Activated T-cell treated with anti-CD3 and anti-CD28 coated beads, Interleukin-2, amount 50 U/mL, for 4 hours (primary cell): ENCODE results near the gene CCDC69. TPM values are rescaled to one million over a fixed set of nuclear protein-coding genes. Genes with fewer than 3 reads are reported as not detected.
"Not testable (repeated sequence)": the region's sequence is repeated elsewhere in the genome, so short reads cannot be mapped to it uniquely, and the experiment has no call there.

Experiments used
- ATAC-seq, 2 donors: fragments of 200-7000 bp; cut with Tn5 transposase; one replicate each; pipeline ENCODE4 v1.10.0; 2021
- DNase-seq: peaks from one replicate; pipeline ENCODE4 v3.0.0-alpha.2; 2020
- H3K27me3 Mint-ChIP-seq: one replicate; pipeline ENCODE4 v1.8.0; 2021; ENCODE audit warnings: low read depth, mixed read lengths
- H3K36me3 Mint-ChIP-seq: one replicate; pipeline ENCODE4 v1.8.0; 2022; ENCODE audit warnings: mixed read lengths; ENCODE audit not compliant: insufficient read depth
- H3K4me1 Mint-ChIP-seq: one replicate; pipeline ENCODE4 v1.8.0; 2021; ENCODE audit warnings: low read depth, mixed read lengths
- H3K4me3 Mint-ChIP-seq: one replicate; pipeline ENCODE4 v1.8.0; 2021; ENCODE audit warnings: mild to moderate bottlenecking, moderate library complexity, mixed read lengths
- H3K9me3 Mint-ChIP-seq: one replicate; pipeline ENCODE4 v1.8.0; 2021; ENCODE audit warnings: mixed read lengths
- total RNA-seq, 3 donors: library from RNA; stranded (reverse); gene quantifications; one replicate each; pipeline ENCODE4 v1.2.1, GENCODE V29; 2021

CCDC69 gene
- total RNA-seq, 3 donors from 2014 or later, result 20.0 to 23.0 (median 21.2) TPM

DNA sequence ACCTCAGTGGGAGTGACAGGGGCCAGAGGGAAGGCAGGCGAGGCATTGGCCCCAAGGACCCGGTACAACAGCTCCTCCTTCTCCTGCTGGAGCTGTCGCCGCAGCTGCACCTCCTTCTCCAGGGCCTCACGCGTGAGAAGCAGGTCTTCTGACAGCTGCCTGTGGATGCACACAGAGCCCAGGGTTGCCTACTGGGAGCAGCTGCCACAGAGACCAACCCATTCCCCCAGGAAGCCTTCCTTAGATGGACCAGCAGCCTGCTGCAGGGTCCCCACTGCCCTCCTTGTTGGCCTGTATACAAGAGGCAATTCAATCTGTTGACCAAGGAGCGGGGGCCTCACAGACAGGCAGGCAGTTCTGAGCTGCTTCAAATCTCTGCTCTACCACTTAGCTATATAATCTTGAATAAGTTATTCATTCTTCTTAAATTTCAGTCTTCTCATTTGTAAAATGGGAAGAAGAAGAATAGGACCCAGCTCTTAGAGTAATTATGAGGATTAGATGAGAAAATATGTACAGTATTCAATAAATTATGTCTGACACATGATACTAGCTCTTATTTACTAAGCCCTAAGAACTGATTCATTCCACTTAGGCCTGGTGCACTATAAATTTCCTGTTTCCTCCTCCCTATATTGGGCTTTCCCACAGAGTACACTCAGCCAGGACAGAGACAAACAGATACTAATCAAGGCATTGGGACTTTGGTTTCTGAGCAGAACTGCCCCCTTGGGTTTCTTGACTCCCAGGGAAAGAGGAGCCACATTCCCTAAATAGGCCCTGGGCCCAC, 40.2 kb downstream of the CCDC69 start:
- ATAC-seq (no peak), DNase-seq (no peak)
- Mint-ChIP-seq H3K9me3 (peaks cover under 1% of the 10 kb centered on the region), H3K4me1 (peaks cover 6% of the 10 kb centered on the region), H3K36me3 (peaks cover 35% of the 10 kb centered on the region), H3K27me3 (no peaks in the 10 kb centered on the region), H3K4me3 (no peak overlapping the region)

DNA sequence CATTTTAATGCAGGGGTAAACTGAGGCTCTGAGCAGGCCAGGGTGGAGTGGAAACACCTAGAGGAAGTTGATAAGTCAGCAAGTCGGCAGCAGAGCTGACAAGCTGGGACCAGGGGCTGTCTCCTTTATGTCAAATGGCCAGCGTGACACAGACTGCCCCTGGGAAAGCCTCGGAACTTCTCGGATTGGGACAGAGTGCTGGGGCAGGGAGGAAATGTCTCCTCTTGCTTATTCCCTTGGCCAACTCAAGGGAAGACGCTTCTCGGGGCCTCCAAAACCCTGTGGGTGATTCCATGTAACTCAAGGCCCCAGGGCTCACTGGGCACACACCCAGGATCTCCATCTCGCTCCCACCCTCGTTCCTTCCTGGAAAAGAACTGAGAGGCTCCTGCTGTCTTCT, 40.9 kb downstream of the CCDC69 start:
- H3K4me1 Mint-ChIP-seq, result peaks cover 6% of the 10 kb centered on the region
- peaks cover 38% of the 10 kb centered on the region for H3K36me3 Mint-ChIP-seq
- H3K9me3 Mint-ChIP-seq, result no peaks in the 10 kb centered on the region
- no peak for ATAC-seq
- H3K4me3 Mint-ChIP-seq, result no peak overlapping the region
- DNase-seq, result no peak
- H3K27me3 Mint-ChIP-seq, result no peaks in the 10 kb centered on the region

DNA sequence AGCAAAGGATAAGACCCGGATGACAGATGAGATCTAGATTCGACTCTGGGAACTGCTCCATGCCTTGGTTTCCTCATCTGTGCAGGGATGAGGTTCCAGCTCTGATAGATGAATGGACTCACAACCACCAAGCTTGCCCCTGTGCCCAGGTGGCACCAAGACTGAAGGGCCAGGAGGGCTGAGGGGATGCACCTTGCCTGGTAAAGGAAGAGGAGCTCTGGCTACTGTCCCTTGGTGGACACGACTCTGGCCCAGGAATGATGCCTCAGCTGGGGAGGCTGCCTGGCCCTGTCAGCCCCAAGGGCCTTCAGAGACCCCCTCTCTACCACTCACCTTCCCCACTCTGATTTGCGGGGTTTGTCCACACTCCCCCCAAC, 41.4 kb downstream of the CCDC69 start:
- no peaks in the 10 kb centered on the region for H3K9me3 Mint-ChIP-seq
- no peaks in the 10 kb centered on the region for H3K27me3 Mint-ChIP-seq
- peaks cover 6% of the 10 kb centered on the region for H3K4me1 Mint-ChIP-seq
- no peak overlapping the region for H3K4me3 Mint-ChIP-seq
- DNase-seq, result no peak
- ATAC-seq, result no peak
- H3K36me3 Mint-ChIP-seq, result peaks cover 35% of the 10 kb centered on the region

DNA sequence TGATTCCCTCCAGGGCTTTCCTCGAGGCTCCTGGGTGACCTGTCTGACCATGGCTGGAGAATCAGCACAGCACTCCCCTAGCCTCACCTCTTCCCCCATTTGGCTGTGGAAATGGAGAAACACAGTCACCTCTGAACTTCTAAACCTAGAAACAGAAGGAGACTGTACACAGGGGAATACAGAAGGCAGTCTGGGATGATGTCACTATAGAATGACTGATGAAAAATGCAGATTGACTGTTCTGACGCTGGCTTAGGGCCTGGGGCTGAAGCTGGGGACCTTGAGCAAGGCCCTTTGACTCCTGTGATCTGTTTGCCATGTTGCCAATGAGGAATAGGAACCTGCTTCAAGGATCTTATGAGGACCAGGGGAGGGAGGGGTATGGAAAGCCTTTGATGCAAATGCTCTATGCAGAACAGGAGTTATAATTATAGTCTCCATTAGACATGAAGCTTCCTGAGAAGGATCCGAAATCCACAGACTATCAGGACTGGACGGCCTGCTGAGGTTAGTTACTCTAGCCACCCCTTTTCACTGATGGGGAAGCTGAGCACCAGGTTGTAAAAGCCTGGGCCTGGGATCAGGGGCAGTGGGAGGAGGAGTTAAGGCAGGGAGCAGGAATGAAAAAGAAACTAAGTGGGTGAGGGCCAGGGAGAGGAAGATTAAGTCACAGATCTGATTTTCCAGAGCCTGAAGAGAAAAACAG, 41.9 kb downstream of the CCDC69 start:
- ATAC-seq, result no peak
- Mint-ChIP-seq H3K4me3 (no peak overlapping the region), H3K36me3 (peaks cover 33% of the 10 kb centered on the region), H3K27me3 (no peaks in the 10 kb centered on the region), H3K9me3 (no peaks in the 10 kb centered on the region), H3K4me1 (peaks cover 5% of the 10 kb centered on the region)
- no peak for DNase-seq

DNA sequence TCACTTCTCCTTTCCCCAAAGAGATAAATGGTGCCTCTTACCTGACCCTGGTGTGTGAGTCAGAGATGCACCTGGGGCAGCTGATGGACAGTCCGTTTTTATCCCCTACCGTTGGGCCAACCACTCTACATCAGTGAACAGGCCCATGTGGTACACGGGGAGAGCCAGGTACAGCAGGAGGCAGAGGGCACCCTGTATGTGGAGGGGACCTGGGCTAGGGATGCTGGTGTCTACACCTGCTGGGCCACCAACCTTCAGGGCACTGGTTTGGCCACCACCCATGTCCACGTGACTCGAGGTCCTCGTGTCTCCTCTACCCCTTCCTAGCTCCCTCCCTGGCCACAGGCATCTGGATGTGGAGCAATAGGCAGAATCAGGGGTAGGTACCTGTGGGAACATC, 43.6 kb downstream of the CCDC69 start:
- no peaks in the 10 kb centered on the region for H3K27me3 Mint-ChIP-seq
- DNase-seq, result no peak
- peaks cover 2% of the 10 kb centered on the region for H3K4me1 Mint-ChIP-seq
- H3K4me3 Mint-ChIP-seq, result no peak overlapping the region
- ATAC-seq, result no peak
- no peaks in the 10 kb centered on the region for H3K9me3 Mint-ChIP-seq
- peaks cover 22% of the 10 kb centered on the region for H3K36me3 Mint-ChIP-seq

DNA sequence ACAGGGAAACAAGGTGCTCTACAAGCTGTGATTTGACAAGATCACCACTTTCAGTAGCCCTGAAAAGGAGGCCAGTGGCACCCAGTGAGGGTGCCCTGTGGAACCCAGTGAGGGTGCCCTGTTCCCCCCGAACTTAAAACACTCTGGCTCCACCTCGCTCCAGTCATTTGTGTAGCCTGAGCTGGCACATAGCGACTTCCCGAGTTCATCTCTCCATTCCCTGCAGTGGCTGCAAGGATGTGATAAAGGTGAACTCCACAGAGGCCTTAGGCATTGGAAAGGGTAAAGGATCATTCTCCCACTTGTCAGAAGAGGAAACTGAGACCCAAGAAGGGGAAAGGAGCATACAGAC, 44.4 kb downstream of the CCDC69 start:
- ATAC-seq (no peak), DNase-seq (no peak)
- Mint-ChIP-seq H3K36me3 (peaks cover 20% of the 10 kb centered on the region), H3K4me3 (no peak overlapping the region), H3K9me3 (no peaks in the 10 kb centered on the region), H3K27me3 (no peaks in the 10 kb centered on the region), H3K4me1 (peaks cover 2% of the 10 kb centered on the region)

DNA sequence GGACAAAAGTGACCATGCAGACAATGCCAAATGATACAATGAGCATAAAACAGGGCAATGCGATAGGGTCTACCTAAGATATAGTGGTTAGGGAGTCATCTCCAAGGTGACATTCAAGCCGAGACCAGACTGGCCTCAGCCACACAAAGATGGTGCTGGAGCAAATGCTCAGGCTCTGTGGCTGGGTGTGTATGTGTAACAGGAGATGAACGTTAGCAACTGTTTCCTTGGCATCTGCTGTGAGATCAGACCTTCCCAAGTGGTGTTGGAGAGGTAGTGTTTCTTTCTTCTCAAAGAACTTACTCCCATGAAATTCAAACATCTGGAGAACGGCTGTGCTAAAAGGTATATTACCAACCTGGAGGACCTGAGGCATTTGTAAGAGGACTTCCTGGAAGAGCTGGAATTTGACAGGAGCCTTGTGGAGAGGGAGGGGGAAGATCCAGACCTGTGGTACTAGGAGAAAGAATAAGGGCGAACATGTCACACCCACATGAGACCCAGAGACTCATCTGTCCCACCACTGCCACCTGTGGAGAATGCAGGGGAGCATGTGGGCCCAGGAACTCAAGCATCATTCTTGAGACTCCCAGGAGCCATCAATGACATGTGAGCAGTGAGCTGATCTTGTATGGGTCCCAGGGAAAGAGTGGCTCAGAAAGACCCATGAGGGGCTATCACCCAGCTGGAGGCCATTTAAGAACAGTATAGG, 45.0 kb downstream of the CCDC69 start:
- ATAC-seq (no peak), DNase-seq (no peak)
- Mint-ChIP-seq H3K4me1 (peaks cover 4% of the 10 kb centered on the region), H3K27me3 (no peaks in the 10 kb centered on the region), H3K9me3 (no peaks in the 10 kb centered on the region), H3K4me3 (no peak overlapping the region), H3K36me3 (peaks cover 20% of the 10 kb centered on the region)

DNA sequence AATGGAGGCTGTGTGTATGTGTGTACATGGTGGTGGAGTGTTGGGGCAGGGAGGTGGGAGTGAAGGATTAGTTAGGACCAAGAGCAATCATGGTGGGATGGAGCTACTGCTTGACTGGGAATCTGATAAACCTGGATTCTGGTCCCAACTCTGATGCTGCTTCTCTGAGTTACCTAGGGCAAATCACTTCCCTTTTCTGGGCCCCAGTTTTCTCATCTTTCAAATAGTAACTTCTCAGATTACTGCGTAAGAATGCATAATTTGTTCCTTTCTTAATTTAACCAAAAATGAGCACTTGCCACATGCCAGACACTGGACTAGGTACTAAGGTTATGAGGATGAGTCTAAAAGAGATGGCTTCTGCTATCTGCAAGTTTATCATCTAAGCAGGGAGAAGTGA, 45.5 kb downstream of the CCDC69 start:
- Mint-ChIP-seq H3K9me3 (no peaks in the 10 kb centered on the region), H3K4me3 (no peak overlapping the region), H3K4me1 (peaks cover 6% of the 10 kb centered on the region), H3K36me3 (peaks cover 20% of the 10 kb centered on the region), H3K27me3 (no peaks in the 10 kb centered on the region)
- DNase-seq (no peak), ATAC-seq (no peak)

DNA sequence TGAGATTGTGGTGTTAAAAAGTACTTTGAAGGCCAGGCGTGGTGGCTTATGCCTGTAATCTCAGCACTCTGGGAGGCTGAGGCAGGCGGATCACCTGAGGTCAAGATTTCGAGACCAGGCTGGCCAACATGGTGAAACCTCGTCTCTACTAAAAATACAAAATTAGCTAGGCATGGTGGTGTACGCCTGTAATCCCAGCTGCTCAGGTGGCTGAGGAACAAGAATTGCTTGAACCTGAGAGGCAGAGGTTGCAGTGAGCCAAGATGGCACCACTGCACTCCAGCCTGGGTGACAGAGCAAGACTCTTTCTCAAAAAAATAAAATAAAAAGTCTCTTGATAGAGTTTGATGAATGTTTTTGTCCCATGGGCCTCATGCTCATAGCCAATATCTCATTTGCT, 47.6 kb downstream of the CCDC69 start:
- peaks cover 13% of the 10 kb centered on the region for H3K36me3 Mint-ChIP-seq
- not testable (repeated sequence) for H3K27me3 Mint-ChIP-seq, DNase-seq, H3K4me1 Mint-ChIP-seq, H3K4me3 Mint-ChIP-seq, ATAC-seq, H3K9me3 Mint-ChIP-seq

DNA sequence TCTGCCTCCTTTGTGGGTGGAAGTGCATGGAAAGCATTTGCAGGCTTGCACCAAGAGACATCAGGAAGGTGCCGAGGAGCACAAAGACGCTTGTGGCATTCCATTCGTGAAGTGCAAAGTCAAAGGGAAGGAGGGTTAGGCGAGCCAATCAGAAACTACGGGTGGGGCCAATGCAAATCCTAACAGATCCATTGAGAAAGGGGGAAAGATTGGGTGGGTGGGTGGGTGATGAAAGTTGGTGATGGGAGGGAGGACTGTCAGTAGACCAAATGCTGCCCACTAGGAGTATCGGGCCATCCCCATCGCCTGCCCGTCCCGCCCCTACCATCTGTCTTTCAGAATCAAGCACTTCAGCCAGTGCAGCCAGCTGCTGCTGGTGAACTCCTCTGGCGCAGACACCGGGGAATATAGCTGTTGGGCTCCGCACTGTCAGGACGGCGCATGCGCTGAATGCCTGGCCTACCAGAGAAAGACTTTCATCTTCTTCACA, 49.2 kb downstream of the CCDC69 start:
- ATAC-seq, result no peak

DNA sequence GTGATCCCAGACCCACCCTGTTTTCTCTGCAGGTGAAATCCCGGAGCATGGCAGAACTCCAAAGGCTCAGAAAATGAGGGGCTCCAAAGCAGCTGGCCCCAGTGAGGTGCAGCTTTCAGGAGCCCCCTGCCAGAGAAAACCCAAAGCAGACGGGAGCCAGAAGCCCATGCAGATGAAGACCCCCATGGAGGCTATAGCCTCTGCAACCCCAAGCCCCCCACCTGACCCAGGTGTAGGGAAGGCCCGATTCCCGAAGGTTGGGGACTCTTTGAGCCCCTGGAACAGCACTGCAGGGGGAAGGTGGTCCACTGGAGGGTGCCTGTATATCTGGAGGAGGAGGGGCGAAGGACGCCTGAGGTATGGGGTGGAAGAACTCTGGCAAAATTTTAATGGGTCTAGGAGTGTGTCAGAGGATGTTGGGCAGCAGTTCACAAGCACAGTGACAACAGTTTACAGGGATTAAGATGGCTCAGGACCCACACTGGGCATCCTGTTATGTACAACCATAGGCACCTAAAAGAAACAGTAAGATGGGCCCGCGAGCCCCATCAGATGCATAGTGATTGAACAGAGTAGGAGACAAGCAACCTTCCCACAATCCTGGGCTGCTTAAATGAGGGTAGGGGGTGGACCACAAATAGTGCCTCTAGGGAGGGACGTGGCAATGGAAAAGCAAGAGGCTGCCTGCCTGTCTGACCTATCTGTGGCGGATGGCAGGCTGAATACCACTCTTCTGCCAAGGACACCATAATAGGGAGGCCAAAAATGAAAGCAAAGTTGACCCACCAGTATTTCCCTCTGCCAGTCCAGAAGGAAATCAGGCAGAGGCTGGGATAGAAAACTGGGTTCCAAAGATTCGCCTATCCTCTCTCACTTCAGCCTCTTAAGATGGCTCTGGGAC, 49.9 kb downstream of the CCDC69 start:
- ATAC-seq, result no peak
- Mint-ChIP-seq H3K36me3 (peaks cover 11% of the 10 kb centered on the region), H3K9me3 (no peaks in the 10 kb centered on the region), H3K4me3 (no peak overlapping the region), H3K27me3 (no peaks in the 10 kb centered on the region), H3K4me1 (peaks cover 22% of the 10 kb centered on the region)
- DNase-seq, result no peak

More for the DNA sequence above, 49.2 kb downstream of the CCDC69 start:
- no peak overlapping the region for H3K4me3 Mint-ChIP-seq
- peaks cover 13% of the 10 kb centered on the region for H3K36me3 Mint-ChIP-seq
- peaks cover 20% of the 10 kb centered on the region for H3K4me1 Mint-ChIP-seq
- DNase-seq, result no peak
- no peaks in the 10 kb centered on the region for H3K27me3 Mint-ChIP-seq
- H3K9me3 Mint-ChIP-seq, result no peaks in the 10 kb centered on the region

DNA sequence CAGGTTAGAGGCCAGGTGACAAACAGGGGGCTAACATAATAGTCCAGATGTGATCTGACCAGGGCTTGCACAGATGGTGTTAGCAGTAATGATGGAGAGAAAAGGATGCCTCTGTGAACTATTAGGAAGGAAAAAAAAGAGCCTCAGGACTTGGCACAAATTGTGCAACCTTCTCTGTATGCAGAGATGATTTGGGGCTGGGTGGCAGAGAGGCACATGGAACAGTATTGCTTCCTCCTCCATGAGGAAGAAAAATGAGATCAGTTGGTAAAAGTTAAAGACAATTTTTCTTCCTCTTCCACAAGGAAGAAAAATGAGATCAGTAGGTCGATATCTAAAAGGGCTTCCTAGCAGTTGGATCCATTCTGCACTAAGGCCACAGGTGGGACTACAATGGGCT, 52.4 kb downstream of the CCDC69 start:
- Mint-ChIP-seq H3K36me3 (no peaks in the 10 kb centered on the region), H3K9me3 (no peaks in the 10 kb centered on the region), H3K27me3 (no peaks in the 10 kb centered on the region), H3K4me1 (peaks cover 22% of the 10 kb centered on the region), H3K4me3 (no peak overlapping the region)
- ATAC-seq (no peak), DNase-seq (no peak)

DNA sequence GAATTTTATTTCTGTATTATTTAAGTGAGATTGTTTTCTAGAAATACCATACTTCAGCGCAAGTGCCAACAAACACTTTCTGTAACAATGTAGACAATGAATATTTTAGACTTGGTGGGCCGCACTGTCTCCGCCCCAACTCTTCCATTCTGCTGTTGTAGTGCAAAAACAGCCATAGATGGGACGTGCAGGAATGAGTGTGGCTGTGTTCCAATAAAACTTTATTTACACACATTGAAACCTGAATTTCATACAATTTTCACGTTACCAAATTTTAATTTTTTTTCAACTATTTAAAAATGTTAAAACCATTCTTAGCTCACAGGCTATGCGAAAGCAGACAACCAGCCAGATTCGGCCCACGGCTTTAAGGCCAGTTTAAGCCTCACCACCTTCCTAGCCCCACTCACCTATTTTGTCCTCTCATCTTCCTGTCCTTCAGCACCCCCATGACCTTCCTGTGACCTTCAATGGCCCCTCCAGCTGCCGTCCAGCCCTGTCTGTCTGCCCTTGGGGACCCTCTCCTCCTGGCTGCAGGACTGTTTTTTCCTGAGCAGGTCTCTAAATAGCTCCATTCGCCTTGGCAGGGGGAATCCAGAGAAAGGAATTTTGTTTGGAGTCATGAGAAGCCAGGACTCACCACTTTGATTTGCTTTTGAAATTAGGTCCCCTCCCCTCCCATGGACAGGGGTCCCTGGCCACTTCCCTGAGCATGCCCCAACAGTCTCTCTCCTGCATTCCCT, 55.1 kb downstream of the CCDC69 start:
- Mint-ChIP-seq H3K36me3 (no peaks in the 10 kb centered on the region), H3K9me3 (no peaks in the 10 kb centered on the region), H3K4me3 (no peak overlapping the region), H3K4me1 (peaks cover 24% of the 10 kb centered on the region), H3K27me3 (no peaks in the 10 kb centered on the region)
- no peak for ATAC-seq
- DNase-seq, result no peak
